DMS153 (cell line): ENCODE measurements around the gene ASTE1.
"Not testable (repeated sequence)": the region's sequence is repeated elsewhere in the genome, so short reads cannot be mapped to it uniquely, and the experiment has no call there.

Experiments
- DNase-seq: peaks from one replicate; lab custom pipeline; 2025; lab: John Stamatoyannopoulos, UW

The ASTE1 gene, protein sequence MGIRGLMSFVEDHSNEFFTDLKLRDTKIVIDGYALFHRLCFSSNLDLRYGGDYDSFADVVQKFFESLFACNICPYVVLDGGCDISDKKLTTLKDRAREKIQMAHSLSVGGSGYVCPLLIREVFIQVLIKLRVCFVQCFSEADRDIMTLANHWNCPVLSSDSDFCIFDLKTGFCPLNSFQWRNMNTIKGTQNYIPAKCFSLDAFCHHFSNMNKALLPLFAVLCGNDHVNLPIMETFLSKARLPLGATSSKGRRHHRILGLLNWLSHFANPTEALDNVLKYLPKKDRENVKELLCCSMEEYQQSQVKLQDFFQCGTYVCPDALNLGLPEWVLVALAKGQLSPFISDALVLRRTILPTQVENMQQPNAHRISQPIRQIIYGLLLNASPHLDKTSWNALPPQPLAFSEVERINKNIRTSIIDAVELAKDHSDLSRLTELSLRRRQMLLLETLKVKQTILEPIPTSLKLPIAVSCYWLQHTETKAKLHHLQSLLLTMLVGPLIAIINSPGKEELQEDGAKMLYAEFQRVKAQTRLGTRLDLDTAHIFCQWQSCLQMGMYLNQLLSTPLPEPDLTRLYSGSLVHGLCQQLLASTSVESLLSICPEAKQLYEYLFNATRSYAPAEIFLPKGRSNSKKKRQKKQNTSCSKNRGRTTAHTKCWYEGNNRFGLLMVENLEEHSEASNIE

DNA sequence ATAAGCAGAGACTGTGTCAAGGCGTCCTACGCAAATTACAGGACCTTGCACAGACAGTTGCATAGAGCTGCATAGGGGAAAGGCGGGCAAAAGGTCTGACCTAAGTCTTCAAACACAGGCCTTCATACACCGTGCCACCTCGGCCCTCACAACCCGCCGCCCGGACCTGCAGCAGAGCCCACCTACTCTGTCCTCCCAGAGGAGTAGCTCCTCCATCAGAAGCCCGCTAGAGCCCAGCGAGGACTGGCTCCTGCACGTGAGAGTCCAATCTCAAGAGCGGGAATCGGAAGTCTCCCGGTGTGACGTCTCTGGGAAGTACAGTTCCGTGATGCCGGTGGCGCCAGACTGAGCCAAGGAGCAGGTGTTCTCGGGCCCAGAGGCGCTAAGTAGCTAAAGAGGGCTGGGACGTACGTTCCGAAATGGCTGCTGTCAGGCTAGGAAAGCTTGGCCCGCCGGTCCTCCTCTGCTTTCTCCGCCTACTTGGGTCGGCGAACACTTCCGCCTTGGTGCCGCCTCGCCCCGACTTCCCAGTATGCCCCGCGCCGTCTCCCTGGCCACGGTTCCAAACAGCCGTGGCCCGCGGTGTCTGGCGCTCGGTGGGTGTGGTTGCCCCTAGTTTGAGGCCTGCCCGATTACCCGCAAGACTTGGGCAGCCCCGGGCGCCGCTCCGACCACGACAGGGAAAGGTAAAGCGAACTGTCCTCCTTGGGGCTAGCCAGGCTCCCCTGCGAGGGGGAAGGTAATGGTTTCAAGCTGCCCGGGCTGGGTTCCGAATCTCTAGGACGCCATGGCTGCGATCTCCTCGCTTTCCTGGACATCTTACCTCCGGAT is at the start of gene ASTE1, which contains the start of gene NEK11:
ASTE1 (minus strand) TSS at position 505 of the 831 bp plus-strand sequence. CDS start 1,519 bp downstream, outside the sequence.
NEK11 (plus strand) TSS at position 557 of the 831 bp plus-strand sequence. CDS start 2,832 bp downstream, outside the sequence.
- DNase-seq = peak; percentile 71

DNA sequence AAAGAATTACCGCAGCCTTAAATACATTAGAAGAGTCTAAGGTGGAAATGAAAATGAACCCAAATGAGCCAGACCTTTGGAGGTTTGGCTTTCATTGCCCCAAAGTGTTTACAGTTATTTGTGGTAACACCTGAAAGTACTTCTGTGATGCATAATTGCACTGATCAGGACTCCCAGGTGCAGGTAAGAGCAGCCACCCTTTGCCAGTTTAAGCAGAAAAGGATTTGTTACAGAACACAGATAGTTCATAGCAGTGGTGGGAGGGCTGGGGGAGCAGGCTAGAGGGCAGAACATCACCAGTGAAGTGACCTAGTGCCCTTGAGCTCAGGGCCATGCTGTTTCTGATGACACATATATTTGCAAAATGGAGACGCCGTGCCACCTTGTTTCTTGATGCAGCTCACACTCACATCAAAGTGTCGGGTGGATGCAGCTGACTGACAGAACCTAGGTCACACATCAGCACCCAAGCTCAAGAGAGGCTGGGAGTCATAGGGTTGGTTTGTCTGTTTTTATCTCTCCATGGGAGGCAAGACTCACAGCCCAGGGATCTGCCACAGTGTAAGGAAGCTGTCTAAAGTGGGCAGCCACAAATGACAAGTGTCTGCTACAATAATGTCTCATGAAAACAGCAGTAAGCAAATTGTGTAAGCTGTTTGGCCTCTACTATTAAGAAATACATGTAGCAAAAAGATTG is 49.2 kb upstream of the ASTE1 start:
- DNase-seq = no peak

DNA sequence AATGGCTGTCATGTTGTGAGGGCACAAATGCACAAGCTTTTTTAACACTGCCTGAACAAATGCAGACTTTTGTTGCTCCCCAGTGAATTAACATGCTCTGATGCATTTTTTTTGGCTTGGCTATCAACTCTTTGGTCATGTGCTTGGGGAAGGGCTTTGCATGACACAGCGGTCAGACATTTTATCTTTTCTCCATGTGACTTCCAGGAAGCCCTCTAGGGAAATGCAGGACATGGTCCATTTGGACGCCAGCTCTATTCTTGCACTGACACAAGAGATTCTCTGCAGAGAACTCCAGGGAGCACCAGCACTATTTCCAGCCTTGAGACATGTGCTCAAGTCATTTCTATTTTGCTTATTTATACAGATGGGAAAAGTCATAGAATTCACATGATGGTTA is 46.2 kb upstream of the ASTE1 start:
- DNase-seq = no peak

DNA sequence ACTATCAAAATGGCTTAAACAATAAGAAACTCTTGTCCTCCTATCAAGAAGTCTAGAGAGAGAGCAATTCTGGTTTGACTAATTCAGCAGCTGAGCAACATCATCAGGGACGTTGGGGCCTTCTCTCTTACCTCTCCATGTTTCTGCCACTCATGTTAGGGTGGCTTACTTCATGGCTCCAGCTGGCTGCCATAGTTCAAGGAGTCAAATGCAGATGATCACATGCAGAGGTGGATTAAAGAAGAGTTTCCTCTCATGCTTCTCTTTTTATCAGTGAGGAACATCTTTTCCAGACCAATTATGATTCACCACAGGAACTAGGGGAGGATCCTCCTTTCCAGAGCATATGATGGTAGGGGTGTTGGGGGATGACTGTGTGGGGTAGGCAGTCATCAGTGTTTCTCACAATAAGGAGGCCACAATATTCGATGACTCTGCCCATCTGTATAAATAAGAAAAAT is 45.5 kb upstream of the ASTE1 start:
- no peak for DNase-seq

DNA sequence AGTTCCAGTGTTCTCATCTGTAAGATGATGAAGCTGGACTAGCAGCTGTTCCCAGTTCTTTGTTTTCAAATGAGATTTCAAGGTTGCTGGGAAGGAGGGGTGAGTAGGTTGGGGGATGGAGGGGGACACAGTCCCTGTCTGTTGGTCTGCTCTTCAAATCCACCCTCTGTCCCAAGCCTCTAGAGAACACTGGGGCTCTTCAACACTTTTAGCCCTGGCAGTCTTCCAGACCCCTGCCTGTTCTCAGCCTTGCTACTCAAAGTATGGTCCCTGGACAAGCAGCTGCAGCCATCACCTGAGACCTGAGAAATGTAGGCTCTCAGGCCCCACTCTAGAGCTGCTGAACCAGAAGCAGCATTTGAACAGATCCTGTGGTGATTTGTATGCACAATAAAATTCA is 41.4 kb upstream of the ASTE1 start:
- no peak for DNase-seq

DNA sequence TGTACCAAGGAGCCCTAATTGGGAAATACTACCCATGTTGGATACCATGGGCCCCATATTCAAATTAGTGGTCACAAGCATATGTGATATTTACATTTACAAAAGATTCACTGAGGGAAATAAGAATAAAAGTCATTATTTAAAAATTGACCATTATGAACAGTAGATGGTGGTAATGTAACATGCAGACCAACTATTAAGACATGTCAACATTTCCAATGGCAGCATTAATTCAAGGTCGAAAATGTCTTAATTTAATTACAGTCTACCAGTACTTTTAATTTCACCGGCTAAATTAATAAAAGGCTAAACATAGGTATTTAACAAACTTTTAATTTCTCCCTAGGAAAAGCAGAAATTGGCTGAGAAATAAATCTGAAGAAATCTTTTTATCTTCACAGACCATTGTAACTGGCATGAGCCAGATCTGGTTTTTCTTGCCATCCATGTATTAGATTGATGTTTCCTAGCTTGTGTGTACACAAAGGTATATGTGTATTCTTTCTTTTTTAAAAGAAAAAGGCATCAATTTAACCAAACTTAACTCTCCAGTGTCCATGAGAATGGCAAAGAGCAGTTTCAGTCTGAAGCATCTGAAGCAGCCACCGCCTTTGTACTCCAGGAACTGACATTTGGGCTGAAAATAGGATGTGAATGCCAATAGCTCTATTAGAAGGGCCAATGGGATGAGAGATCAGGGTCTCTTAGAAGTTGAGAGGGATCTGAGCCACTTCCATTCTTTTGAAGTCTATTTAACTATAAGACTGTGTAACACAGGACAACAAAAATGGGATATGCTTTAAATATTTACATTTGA is 26.6 kb upstream of the ASTE1 start:
- DNase-seq = peak; percentile 3

DNA sequence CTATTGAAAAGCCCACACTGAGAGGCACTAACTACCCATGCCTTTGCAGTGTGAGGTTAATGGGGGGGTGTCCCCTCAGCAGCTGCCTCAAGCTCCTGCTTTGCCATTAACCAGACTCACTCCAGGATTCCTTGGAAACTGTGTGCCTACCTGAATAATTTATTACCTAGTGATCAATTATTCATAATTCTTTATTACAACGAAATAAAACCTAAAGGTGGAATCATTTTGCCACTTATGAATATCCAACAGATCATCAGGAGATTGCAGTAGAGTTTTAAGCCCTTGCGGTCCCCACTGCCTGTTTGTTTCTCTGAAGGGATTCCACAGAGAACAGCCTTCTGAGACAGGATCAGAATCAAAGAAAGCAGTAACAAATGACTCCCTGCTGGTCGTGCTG is 23.4 kb upstream of the ASTE1 start:
- DNase-seq = no peak

DNA sequence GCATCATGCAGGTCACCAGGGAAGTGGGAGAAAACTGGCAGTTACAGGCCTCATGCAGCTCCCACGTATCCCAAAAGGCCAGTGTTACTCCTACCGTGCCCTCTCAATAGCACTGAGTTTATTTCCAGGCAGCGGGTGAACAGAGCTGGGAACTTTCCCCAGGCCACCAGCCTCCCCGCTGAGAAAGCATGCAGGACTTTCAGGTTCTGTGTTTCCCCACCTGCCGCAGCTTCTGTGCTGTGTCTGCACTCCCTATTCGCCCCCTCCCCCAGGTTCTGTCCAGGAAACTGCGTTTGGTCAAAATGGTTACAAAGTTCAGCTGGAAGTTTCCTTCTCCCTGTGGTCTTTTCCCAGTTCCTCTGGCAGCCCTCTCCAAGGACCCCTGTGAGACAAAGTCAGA is 21.4 kb upstream of the ASTE1 start:
- DNase-seq = no peak

DNA sequence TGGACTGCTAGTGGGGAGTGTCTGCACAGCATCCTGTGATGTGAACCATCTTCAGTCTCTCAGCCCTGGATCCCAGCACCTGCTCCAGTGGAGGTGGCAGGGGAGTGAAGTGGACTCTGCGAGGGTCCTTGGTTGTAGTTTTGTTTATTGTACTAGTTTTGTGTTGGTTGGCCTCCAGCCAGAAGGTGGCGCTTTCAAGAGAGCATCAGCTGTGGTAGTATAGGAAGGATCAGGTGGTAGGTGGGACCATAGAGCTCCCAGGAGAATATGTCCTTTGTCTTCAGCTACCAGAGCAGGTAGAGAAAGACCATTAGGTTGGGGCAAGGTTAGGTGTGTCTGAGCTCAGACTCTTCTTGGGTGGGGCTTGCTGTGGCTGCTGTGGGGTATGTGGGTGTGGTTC is 21.0 kb upstream of the ASTE1 start:
- DNase-seq = no peak

DNA sequence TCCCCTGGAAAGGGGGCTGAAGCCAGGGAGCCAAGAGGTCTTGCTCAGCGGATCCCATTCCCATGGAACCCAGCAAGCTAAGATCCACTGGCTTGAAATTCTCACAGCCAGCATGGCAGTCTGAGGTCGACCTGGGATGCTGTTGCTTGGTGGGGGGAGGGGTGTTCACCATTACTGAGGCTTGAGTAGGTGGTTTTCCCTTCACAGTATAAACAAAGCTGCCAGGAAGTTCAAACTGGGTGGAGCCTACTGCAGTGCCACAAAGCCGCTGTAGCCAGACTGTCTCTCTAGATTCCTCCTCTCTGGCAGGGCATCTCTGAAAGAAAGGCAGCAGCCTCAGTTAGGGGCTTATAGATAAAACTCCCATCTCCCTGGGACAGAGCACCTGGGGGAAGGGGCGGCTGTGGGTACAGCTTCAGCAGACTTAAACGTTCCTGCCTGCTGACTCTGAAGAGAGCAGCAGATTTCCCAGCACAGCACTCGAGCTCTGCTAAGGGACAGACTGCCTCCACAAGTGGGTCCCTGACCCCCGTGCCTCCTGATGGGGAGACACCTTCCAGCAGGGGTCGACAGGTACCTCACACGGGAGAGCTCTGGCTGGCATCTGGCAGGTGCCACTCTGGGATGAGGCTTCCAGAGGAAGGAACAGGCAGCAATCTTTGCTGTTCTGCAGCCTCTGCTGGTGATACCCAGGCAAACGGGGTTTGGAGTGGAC is 15.8 kb upstream of the ASTE1 start:
- DNase-seq = not testable (repeated sequence)

DNA sequence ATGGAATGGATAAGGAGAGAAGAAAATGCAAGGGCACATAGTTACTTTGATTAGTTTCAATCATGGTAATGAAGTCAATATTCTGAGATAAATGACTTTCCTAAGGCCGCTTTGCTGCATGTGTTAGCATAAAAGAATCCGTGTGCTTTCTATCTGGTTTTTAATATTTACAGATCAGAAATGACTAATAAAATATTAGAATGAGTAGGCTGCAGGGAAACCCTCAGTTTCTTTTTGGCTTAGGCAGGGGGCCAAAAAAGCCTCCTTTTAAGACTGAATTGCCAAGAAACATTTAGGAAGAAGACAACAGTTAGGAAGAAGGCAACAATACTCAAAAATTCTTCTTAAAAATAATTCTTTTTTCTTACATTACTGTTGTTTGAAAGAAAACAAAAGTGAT is 11.7 kb upstream of the ASTE1 start:
- no peak for DNase-seq

DNA sequence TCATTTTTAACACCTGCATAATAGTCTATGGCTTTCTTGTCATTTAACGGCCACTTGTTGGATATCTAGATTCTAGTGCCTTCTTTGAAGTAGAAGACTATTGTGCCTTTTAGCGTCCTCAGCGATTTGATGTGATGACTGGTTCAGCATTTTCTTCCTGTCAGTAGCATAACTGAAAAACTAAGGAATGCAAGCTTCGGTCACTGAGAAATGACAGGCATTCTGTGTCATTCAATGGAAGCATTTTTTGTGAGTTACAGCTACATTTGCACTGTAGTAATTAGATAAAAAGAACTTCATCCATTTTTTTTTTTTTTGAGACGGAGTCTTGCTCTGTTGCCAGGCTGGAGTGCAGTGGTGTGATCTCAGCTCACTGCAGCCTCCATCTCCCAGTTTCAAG is 10.4 kb upstream of the ASTE1 start:
- no peak for DNase-seq

DNA sequence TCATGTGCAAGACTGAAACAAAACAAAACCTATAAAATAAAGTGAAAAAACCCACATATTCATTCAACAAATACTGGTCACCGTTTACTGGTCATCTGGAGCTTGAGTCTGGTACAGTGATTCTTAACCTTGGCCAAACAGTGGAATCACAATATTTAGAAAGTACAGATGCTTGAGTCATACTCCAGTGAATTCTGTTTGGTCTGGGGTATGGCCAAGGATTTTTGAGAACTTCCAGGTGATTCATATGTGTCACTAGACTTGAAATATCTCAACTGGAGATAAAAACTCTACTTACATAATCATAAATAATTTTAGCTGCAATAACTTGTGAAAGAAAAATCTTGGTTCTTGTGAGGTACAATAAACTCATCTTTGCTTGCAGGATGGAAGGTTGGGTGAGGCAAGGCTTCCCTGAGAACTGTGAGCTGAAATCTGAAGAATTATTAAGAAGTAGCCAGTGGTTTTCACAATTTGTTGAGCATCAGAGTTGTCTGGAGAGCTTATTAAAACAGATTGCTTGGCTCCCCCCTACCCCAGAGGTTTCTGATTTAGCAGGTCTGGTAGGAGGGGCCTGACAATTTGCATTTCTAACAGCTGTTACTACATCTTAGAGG is 9.7 kb upstream of the ASTE1 start:
- DNase-seq = no peak

DNA sequence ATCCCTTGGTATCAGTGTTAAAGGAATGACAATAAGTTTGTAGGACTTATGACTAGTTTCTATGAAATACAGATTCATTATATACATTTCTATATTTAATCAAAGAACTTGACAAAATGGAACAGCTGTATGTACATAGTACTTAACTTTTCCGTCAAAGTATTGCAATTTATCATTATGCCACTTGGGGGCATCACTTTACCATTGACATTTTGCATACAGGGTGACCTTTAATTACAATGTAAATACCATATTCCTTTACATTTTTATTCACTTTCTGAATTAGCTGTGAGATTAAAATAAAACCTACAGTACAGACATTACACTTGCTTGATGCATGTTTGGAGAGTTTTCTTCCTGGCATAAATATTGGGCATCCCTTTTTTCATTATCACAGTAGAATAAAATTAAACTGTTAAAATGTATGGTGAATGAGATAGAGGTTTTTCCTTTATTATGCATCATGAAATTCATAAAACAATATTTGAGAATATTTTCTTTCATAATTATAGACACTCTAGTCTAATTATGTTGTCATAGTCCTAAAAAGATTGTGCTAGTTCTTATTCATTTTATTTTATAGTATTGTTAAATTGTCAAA is 7.0 kb upstream of the ASTE1 start:
- peak; percentile 15 for DNase-seq

DNA sequence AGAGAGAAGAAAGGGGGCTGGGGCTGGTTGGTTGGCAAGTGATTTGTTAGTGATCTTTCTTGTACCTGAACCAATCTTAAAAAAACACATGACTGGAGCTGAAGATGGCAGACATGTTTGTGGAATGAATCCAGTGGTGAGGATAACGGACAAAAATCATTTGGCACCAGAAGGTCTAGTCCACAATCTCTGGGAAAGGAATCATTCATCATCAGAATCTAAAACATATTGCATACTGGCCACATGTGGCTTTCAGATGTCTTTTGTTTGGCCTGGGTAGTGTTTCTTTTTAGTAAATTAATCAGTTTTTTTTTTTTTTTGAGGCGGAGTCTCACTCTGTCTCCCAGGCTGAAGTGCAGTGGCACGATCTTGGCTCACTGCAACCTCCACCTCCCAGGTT is 5.0 kb upstream of the ASTE1 start:
- DNase-seq = no peak

DNA sequence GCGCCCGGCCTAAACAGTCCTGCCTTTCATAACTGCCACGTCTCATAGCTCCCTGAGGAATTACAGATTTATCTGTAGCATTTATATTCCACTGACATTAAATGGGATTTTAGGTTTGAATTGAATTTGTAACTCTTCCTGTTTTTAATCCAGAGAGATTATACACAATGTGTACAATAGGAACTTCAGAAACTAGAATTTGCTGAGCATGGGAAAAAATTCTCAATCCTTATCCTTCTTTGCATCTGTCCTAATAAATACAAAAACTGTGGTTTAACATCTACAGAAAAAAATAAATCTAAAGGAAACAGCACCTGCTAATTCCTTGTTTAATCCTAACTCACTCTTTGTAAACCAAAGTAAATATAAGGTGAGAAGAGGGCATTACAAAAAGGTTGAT is 2.2 kb upstream of the ASTE1 start:
- DNase-seq = no peak

DNA sequence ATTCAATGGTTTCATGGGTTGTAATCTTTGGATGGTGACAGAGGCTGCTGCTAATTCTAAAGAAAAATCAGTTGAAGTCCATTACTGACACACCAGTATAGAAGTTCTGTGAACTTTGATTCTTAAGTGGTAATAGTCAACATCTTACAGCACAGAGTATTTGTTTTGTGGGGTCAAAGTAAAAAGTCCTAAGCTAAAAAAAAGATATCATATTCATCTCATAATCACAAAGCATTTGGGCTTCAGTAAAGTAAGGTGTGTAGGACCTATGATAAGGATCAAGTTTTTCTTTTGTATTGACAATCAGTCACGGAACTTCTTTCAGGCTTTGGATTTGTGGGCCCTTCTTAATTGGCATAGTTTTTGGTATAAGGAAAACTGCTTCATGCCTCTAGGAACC is 1.1 kb downstream of the ASTE1 start:
- DNase-seq = no peak

DNA sequence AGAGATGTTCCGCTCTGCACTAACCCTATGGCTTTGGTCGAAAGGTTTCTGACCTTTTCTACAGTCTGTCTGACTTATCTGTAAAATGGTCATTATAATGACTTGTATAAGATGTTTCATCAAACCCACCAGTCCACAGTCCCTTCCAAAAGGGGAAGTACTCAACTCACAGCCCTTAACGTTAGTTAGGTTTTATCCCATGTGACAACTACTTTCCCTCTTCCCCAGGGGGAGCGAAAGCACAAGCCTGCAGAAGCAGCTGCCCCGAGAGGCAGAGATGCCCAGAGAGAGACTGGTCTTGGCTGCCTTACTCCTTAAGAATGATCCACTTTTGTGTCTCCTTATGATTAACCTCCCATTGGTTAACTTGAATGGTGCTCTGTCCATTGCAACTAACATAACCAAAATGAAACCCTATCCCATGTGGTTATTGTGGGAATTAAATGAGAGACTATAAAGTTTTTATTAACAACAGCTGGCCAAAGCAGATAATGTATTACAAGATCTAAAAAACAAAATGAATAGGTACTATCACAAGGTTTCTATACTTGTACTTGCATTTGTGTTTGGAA is 6.4 kb downstream of the ASTE1 start:
- DNase-seq = no peak

DNA sequence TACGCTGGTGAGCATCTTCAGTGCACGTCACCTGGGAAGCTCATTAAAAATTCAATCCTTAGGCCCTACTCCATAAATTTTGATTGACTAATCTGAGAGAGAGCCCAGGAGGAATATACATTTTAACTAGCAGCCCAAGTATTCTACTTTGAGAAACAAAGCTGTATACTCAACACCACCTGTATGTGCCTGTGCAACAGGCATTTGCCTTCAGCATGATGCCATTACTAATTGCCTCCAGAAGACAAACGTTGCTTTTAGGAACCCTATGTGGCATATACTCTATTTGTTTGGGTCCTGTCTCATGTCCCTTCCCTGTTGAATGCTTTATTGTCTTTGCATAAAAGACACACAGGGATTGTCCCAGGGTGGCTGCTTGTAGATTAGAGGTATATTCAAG is 7.7 kb downstream of the ASTE1 start:
- DNase-seq = no peak
